Testis (tissue), 2 donors: ENCODE results near the gene NUDT7.

Experiments
- CTCF ChIP-seq, 3 experiments: fragments of 450-650 bp in 2 of 3; fragments of 200-600 bp in 1 of 3; sonication (generic) in 1 of 3; IDR thresholded peaks; one replicate each; pipeline ENCODE4 v1.5.1; 2016 to 2019; ENCODE audit warnings: antibody characterized with exemption in 3 of 3, mild to moderate bottlenecking in 2 of 3, moderate library complexity in 1 of 3
- POLR2A ChIP-seq: fragments of 450-650 bp; IDR thresholded peaks from one replicate; pipeline ENCODE4 v1.6.1; 2017; ENCODE audit warnings: antibody characterized with exemption, mild to moderate bottlenecking, moderate library complexity

DNA sequence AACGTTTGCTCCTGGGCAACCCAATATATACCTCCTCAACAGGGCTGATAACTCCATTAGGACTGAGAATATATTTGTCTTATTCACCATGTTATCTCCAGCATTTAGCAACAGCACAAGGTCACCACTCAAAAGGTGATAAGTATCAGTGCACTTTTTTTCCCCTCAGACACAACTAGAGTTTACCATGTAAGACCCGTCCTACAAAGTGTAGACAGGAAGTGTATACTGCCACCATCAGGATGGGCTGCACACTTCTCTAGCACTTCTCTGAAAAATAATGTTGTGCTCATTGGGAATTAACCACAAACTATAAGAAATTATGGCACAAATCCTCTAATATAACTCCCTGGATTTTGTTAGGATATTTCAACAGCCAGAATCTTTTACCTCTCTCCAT is 60.4 kb downstream of the NUDT7 start:
- TF ChIP-seq CTCF (IDR thresholded peaks at IDR 0.05) (no peak), POLR2A (no peak)
